NCI-H1092 treated with DMSO at 0.1 percent for 48 hours (cell line): ENCODE measurements around the gene ALOX15B.
"Not testable (repeated sequence)": the region's sequence is repeated elsewhere in the genome, so short reads cannot be mapped to it uniquely, and the experiment has no call there.

Experiments
- DNase-seq: peaks from one replicate; lab custom pipeline; 2025; lab: John Stamatoyannopoulos, UW

ALOX15B gene

GRCh38 chr17:8013731-8014557 is 24.9 kb upstream of the ALOX15B start:
- no peak for DNase-seq

- no peak for DNase-seq
These were observed 24.4 kb upstream of the ALOX15B start for GRCh38 chr17:8014558-8014850.

GRCh38 chr17:8015236-8015956 is 23.5 kb upstream of the ALOX15B start:
- DNase-seq: no peak

- no peak for DNase-seq
These were observed 22.8 kb upstream of the ALOX15B start for GRCh38 chr17:8015957-8016631.

- peak; percentile 2 for DNase-seq
These were observed 22.0 kb upstream of the ALOX15B start for GRCh38 chr17:8016632-8017424.

- no peak for DNase-seq
These were observed 20.4 kb upstream of the ALOX15B start for GRCh38 chr17:8018436-8018835.

- DNase-seq: no peak
These were observed 19.7 kb upstream of the ALOX15B start for GRCh38 chr17:8019166-8019565.

- no peak for DNase-seq
These were observed 18.9 kb upstream of the ALOX15B start for GRCh38 chr17:8019665-8020650.

GRCh38 chr17:8020776-8021564 is 17.9 kb upstream of the ALOX15B start:
- no peak for DNase-seq

- no peak for DNase-seq
These were observed 17.1 kb upstream of the ALOX15B start for GRCh38 chr17:8021565-8022359.

GRCh38 chr17:8022360-8023003 is 16.4 kb upstream of the ALOX15B start:
- DNase-seq: no peak

- not testable (repeated sequence) for DNase-seq
These were observed 14.7 kb upstream of the ALOX15B start for GRCh38 chr17:8024161-8024560.

GRCh38 chr17:8025176-8025911 is 13.5 kb upstream of the ALOX15B start:
- no peak for DNase-seq

GRCh38 chr17:8029121-8029520 is 9.7 kb upstream of the ALOX15B start:
- no peak for DNase-seq

- no peak for DNase-seq
These were observed 7.6 kb upstream of the ALOX15B start for GRCh38 chr17:8031261-8031661.

GRCh38 chr17:8031950-8032349 is 6.9 kb upstream of the ALOX15B start:
- DNase-seq: no peak

GRCh38 chr17:8032442-8032841 is 6.4 kb upstream of the ALOX15B start:
- DNase-seq: no peak

- DNase-seq: no peak
These were observed 831 bp downstream of the ALOX15B start for GRCh38 chr17:8039611-8040168.
